Hepatocyte (in vitro differentiated cells): ENCODE measurements around the gene SND1.

Source experiments
- CTCF ChIP-seq: fragments of 200-600 bp; sonication (generic); IDR thresholded peaks from 2 replicates; pipeline ENCODE4 v1.5.1; 2016; ENCODE audit warnings: antibody characterized with exemption, mild to moderate bottlenecking; ENCODE audit not compliant: poor library complexity
- EZH2 ChIP-seq: fragments of 200-600 bp; sonication (generic); IDR thresholded peaks from 2 replicates; pipeline ENCODE4 v1.6.1; 2016; ENCODE audit warnings: antibody characterized with exemption, mild to moderate bottlenecking, borderline replicate concordance
- EZH2phosphoT487 ChIP-seq: fragments of 200-600 bp; sonication (generic); IDR thresholded peaks from one replicate; pipeline ENCODE4 v1.6.1; 2018; ENCODE audit warnings: antibody characterized with exemption, mild to moderate bottlenecking, low read depth, moderate library complexity; ENCODE audit not compliant: unreplicated experiment, severe bottlenecking

- TF ChIP-seq CTCF, result no peak
- TF ChIP-seq EZH2, result no peak
- TF ChIP-seq EZH2phosphoT487, result no peak
Observed at GRCh38 chr7:128019288-128019687, 367.3 kb downstream of the SND1 start.
